Activated CD8-positive, alpha-beta memory T cell treated with anti-CD3 and anti-CD28 coated beads for 48 hours (primary cell): ENCODE measurements around the gene FHIT.
"Not testable (repeated sequence)": the region's sequence is repeated elsewhere in the genome, so short reads cannot be mapped to it uniquely, and the experiment has no call there.

Source experiments
- DNase-seq, 3 experiments: peaks; one replicate each; pipeline ENCODE4 v3.0.0-alpha.2; 2020; ENCODE audit warnings: low read depth in 2 of 3, low spot score in 2 of 3

Gene FHIT

DNA sequence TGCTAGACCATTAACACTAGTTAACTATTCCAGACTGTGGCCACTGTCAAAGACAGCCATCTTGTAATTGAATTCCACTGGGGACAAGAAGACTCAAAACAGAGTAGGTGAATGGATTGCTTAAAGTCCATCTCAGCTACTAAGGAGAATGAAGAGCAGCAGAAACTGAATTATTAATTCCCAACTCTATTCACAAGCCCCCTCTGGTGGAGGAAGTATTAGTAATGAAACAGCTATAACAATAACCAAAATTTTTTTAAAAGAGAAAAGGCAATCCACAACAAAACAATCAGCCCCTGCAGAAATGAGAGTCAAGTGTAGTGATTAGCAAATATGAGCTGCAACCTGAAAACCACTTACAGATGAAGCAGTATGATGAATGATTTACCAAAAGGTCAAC, 302.8 kb downstream of the FHIT start:
- no peak for DNase-seq

DNA sequence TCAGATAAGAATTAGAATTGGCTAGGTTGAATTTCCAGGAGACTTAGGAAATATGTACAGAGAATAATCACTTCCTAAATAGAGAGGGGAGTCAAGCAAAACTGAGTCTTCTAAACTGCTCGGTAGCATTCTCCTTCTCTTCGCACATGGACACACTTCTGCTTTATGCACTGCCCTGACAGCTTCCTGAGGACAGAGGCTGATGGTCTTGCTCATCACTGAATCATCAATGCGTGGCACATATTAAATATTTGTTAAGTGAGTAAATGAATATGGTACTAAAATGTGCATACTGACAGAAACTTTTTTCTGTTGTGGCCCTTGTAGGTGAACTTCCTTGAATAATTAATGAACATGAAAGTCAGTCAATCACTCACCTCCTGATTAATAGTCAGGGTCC, 315.5 kb downstream of the FHIT start:
- DNase-seq: no peak

DNA sequence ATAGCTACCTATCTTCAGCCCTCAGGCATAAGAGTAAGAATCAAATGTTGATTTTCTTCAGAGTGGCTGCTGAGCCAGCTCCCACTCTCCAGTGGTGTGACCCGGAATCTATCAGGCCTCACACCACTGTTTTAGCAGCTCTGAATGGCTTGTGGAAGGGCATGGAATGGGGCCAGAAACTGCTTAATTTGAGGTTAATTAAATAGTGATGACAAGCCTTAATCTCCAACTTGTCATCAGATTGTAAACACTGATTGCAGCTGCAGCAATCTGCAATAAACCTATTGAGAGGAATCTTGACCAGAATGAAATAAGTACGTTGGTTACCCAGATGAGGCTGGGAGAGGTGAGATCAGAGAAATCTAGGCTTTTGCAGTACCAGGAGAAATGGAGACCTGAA, 317.4 kb downstream of the FHIT start:
- no peak for DNase-seq

DNA sequence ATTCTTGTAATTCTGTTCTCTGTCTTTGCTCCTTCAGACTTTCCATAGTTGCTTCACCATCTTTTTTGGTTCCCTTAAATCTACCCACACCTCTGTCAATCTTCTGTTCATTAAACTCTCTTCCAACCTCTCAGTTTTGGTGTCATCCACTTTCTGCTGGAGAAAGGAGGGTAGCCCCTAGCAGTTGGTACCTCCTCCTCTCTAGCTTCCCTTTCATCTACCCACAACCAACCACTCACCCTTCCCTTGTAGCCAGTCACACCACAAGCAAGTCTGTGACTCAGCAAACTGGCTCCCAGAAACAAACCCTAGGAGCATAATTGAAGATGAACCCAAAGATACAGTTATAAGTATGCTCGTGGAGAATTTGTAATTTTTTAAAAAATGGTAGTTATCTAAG, 318.6 kb downstream of the FHIT start:
- no peak for DNase-seq

DNA sequence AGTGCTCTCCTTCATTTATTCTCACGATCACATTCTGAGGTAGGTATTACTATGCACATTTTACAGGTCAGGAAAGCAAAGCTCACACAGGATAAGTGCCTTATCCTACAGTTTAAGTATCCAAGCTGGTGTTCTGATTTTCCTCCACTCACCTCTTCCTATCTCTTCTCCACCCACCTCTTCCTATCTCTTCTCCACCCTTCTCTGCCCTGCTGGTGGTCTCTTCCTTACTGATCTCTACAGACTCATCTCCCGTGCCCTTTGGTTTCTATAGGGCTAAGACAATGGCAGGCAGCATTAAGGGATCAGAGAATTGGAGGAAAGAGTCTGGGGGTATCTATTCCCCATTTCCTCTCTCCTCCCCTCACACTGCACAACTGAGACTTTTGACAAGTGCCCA, 319.1 kb downstream of the FHIT start:
- no peak for DNase-seq

DNA sequence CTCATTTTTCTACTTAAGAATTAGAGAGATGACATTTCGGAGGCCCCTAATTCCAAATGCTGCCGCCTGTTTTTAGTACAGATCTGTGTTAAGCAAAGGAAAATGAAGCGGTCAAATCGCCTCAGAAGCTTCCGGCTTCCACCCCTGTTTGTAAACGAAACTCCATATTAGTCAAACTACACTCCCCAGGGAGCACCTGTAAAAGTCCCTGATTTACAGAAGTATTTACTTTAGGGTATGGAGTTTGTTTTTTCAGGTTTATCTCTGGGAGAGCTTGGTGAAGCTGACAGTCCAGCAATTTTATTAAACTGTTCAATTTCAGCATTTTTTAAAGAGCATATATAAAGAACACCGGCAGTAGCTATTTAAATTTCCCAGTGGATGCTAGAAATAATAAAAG, 319.8 kb downstream of the FHIT start:
- DNase-seq: no peak

DNA sequence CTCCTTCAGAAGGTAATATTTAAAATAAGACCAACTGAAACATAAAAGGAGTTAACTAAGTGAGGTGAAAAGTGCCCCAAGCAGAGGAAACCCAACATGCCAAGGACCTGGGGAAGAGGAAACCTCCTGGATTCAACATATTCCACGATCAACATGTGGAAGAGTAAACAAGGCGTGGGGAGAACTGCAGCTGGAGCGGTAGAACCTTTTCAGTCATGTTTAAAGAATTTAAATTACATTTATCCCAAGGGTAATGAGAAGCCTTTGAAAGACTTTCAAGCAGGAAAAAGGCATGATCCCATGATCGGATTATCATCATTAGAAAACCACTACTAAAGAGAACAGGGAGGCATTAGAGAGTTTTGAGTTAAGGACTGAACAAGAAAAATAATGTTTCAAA, 330.7 kb downstream of the FHIT start:
- DNase-seq: no peak

DNA sequence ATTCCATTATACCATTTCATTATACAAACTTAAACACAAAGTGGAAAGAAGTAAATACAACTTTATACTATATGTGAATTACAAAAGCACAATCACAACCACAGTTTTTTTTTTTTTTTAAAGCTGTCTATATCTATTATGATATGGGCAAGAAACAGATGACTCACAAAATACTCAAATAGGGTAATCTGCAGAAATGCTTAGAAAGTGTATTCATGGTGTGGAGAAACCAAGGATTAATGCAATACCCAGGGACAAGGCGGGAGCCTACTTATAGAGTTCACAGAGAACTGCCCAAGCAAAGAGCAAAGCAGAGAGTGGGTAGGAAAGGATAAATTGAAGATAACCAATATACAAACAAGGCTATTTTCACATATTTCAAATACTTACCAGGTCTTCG, 332.0 kb downstream of the FHIT start:
- no peak for DNase-seq

DNA sequence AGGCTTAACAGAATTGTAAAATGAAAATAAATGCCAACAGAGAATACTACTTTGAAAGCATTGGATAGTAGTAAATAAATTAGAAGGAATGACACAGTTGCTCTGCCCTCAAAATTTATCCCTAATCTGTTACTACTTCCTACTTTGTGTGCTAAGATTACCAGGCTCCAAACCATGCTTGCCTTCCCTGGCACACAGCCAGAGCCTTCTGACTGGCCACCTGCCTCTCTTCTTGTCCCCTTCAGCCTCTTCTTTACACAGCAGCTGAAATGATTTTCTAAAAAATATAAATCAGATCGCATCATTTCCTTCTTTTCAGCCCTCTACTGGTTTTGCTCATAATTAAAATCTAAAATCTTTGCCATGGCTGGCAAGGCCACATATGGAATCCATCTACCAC, 334.1 kb downstream of the FHIT start:
- DNase-seq: no peak

DNA sequence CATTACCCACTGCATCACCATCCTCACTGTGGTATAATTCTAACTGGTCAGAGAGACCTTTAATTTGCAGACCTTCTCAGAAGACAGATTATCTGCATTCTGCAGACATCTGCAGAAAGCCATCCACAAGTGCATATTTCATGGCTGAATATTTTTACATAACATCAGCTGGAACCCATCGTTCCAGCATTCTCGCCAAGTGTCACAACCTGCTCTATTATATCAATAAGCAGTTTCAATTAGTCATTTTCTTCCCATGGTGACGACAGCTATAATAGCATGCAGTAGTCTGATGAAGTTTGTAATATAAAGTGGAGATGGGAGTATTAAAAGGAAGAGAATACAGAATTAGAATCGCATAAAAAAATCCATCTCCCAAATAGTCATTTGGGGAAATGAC, 334.7 kb downstream of the FHIT start:
- no peak for DNase-seq

DNA sequence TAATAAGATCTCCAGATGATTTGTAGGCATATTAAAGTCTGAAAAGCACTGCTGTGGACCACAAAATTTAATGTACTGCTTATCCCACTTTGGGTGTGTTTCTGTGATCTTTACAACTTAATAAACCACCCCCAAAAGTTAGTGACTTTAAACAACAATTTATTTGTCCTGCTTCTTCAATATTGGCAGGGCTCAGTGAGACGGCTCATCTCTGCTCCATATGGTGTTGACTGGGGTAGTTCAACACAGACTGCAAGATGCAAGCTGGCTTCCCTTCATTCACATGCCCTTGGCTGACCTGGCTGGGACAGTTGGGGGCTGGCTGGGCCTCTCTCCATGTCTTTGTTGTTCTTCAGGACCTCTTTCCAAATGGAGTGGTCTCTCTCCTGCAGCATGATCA, 337.8 kb downstream of the FHIT start:
- DNase-seq: no peak

DNA sequence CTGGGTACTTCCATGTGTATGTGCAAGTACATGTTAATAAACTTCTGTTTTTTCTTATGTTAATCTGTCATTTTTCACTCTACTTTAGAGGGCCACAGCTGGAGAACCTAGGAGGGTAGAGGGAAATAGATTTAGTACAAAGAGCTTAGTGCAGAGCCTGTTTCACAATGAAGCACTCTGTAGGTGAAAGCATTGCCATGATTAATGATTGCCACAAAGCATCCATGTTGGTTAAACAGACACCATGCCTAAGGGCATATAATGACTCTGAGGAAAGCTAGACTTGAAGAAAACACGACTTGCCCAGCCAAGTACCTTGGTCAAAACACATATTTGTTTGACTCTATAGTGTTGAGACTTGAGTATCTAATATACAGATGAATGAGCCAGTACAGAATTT, 338.4 kb downstream of the FHIT start:
- DNase-seq: no peak

DNA sequence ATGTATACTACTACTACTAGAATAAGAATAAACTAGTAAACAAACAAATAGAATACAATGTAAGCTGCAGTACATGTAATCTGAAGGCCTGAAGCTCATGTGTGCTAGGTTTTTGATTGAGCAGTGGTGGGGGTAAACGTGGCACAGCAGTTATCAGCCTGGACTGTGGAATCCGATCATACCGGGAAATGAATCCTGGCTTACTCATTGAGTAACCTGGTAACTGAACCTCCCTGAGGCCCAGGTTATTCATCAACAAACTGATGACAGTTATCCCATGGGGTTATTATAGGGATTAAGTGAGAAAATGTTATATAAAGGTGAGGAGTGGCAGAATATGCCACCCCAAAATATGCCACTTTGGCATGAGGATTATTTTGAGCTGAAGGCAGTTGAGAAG, 339.1 kb downstream of the FHIT start:
- DNase-seq: no peak

DNA sequence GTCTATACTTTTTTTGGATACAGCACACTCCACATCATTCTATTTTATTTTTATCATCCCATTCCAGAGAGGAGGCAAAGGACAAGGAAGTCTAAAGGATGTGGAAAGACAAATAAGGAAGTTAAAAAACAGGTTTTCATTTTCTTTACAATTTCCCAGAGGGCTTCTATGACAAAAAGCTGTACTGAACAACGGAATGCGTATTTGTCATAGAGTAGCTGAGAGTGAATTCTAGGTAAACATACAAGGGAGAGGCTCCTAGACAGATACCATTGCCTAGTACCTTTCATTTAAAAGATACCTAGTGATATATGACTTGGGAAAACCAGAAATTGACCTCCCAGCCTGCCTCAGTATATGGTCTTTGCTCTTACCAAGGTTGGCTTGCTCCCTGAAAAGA, 341.7 kb downstream of the FHIT start:
- no peak for DNase-seq

DNA sequence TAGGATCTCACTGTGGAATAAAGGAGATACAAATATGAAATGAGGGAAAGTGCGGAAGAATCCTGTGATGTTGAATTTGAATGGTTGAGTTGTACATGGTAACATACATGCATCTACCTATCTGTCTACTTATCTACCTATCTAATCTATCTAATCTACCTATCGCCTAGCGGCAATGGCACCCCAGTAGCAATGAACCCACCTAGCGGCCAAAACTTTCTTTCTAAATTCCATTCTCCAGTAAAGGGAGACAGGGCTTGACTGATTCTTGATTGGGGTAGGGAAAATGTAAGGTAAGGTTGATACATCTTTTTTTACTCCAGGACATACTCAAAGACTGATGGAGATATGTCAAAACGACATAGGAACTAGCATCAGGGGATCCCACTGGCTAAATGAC, 345.0 kb downstream of the FHIT start:
- DNase-seq: no peak

DNA sequence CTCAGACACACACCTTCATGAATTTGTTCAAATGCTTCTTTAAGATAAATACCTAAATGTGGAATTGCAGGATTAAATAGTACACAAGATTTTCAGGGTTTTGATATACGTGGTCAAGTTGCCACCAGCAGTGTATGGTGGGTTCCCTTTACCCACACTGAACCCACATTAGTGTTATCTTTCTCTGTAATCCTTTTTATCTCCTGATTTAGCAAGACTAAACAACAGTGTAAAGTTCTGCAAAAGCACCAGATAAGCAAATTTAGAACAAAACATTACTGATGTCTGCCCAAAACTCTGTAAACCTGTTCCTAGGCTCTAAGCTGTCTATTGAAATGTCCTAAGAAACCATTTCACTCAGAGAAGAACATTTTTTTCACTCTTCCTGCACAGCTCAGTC, 352.9 kb downstream of the FHIT start:
- DNase-seq: no peak

DNA sequence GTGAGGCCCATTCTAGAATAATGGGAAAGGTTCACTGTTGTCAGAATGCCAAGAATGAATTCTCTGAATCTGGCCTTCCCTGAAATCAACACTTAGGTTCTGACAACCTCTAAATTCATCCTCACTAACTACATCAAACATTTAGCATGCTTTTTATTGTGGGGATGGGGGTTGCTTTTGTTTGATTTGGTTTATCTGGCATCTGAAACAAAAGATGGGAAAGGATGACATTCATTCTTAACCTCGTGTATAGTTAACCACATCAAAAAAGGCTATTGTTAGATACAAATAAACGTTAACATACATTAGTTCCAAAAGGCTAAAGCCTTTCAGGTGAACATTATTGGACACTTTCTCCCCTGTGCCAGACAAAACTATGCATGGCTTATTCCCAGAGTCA, 357.3 kb downstream of the FHIT start:
- DNase-seq: no peak

DNA sequence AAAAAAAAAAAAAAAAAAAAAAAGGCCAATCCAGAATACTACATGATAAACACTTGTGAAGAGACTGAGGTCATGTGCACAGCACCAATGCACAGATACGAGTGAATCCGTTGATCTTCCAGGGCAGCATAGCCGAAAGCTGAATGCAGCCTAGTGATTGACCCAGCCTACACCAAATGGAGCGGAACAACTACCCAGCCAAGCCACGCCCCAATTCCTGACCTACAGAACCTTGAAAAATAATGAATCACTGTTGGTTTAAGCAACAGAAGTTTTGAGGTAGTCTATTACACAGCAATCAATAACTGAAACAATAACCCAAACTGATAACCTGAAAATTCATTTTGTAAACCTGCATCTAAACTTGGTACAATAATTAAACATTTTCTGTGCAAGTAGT, 361.0 kb downstream of the FHIT start:
- DNase-seq: no peak

DNA sequence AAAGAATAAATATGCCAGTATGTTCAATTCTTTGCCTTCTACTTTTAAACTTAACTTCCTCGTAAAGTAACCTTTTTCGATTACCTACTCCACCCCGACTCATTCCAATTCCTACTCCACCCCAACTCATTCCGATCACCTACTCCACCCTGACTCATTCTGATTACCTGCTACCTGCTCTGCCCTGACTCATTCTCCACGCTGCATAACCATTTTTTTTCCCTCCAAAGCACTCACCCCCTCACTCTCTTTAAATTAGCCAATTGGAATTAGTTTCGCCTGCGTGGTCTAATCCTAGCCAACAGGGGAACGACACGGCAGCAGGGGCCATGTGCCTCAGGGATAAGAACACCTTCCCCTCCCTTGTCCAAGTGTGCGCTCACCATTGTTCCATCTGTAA, 362.3 kb downstream of the FHIT start:
- not testable (repeated sequence) for DNase-seq

DNA sequence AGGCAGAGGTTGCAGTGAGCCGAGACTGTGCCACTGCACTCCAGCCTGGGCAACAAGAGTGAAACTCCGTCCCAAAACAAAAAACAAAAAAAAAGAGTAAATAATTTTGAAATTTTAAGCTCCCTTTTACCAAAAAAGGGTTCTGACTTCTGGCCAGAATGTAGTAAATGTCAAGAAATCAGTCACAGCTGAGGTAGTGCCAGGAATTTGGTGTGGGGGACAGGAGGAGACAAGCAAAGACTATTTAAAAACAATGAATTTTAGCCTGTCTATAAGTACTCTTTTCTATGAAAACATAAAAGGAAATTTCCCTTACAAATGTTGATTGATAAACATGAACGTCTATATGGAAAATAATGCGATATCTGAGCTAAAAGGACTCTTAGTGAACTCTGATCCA, 363.7 kb downstream of the FHIT start:
- no peak for DNase-seq

DNA sequence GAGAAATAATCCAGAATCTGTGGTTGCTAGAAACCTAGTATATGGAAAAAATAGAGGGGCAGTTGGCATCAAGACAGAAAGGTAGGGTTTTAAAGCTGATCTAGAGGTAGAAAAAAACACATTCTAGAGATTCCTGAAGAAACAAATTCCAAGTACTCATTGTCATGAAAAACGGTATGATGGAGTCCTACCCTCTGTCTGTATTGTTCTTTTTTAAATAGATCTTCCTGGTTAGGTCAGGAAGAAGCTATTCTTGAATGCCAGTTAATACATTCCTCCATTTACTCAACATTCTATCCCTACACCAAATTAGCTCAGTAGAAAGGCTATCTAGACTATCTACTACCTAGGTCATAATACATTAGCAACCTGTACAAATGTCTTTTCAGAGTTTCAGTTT, 364.7 kb downstream of the FHIT start:
- DNase-seq: no peak

DNA sequence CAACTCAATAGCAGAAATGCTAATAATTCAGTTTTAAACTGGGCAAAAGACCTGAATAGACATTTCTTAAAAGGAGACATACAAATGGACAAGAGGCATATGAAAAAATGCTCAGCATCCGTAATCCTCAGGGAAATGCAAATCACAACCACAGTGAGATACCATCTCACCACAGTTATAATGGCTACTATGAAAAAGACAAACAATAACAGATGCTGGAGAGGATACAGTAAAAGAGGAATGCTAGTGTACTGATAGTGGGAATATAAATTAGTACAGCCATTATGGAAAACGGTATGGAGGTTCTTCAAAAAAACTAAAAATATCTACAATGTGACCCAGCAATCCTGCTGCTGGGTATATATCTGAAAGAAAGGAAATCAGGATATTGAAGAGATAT, 367.2 kb downstream of the FHIT start:
- DNase-seq: no peak

DNA sequence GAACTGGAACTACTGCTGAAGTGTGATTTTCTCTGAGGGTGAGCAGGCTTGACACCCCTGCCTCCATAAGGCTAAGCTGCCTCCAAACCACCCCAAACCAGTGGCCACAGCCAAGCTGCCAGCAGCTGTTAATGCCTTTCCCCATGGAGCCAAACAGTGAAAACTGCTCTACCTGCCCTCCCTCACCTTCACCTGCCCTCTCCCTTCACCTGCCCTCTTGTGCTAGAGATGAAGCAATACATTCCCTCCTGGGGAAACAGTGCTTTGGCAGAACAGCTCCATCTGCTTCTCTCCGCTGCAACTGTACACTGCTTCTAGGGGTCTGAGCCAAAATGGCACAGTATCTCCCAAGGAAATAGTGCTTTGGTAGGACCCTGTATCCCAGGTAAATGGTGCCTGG, 374.1 kb downstream of the FHIT start:
- no peak for DNase-seq

DNA sequence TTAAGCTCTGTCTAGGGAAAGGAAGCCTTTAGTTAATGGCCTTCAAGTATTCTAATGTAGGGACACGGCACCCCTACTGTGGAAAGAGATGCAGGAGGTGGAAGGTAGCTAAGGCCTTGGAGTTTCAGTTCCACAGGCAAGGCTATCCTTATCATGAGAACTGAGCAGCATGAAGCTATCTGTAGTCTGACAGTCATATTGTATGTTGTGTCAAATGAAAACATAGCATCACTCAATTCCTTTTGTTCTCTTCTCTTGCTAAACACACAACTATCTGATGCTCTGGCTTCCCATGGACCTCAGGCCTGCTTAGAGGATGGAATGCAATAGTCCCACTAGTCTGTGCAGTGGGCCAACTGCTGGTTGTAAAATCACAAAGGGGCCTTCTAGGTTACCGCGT, 380.9 kb downstream of the FHIT start:
- DNase-seq: no peak
